Measurements from ENCODE around the gene LPXN.

GRCh38 chr11:58498464-58498863, 77.2 kb downstream of the LPXN start:
- no peak for TF ChIP-seq CTCF (IDR thresholded peaks at IDR 0.05; ENCODE audit: low read length)
- no peak for TF ChIP-seq EZH2 (IDR thresholded peaks at IDR 0.05; ENCODE audit: borderline replicate concordance, low read length)

All from OCI-LY1 (cell line).